Measurements from ENCODE around the gene GRID1.

Gene GRID1

DNA sequence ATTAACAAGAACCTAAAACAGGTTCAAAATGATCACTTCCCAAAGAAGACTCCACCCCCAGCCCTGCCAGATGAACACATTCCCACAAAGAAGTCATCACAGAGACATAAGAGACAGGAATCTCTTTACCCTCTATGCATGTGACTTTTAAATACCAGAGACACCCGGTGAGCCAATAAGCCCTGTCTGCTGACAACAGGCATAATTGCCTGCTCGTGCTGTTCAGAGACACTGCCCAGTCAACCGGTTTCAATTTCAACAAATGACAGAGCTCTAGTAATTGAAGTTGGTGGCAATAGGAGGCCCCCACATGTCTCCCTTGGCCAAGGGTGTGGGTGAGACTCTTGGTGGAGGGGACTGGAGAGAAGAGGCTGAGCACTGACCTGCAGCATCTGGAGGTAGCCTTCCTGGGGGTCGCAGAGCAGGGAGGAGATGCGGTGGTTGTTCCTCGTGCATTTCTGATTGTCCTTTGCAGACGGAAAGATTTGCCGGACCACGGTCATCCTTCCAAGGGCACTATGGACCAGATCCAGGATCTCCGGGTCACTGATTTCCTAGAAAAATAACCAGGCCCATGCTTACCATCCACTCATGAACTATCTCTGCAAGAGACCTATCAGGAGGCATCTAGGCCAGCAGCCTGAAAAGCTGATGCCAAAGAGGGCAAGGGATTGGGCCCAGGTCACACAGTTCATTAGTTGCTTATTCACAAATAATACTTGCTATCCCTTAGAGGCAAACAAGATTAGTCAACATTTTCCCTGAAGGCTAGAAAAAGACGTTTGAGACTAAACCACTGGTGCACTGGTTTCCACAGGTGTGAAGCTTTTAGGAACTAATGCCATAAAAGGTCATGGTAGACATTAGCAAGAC is 497.7 kb downstream of the GRID1 start:
- TF ChIP-seq, protein P1, sequence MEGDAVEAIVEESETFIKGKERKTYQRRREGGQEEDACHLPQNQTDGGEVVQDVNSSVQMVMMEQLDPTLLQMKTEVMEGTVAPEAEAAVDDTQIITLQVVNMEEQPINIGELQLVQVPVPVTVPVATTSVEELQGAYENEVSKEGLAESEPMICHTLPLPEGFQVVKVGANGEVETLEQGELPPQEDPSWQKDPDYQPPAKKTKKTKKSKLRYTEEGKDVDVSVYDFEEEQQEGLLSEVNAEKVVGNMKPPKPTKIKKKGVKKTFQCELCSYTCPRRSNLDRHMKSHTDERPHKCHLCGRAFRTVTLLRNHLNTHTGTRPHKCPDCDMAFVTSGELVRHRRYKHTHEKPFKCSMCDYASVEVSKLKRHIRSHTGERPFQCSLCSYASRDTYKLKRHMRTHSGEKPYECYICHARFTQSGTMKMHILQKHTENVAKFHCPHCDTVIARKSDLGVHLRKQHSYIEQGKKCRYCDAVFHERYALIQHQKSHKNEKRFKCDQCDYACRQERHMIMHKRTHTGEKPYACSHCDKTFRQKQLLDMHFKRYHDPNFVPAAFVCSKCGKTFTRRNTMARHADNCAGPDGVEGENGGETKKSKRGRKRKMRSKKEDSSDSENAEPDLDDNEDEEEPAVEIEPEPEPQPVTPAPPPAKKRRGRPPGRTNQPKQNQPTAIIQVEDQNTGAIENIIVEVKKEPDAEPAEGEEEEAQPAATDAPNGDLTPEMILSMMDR (conservative IDR thresholded peaks at IDR 0.05) = no peak
- H3K27ac ChIP-seq = no peak overlapping the region

DNA sequence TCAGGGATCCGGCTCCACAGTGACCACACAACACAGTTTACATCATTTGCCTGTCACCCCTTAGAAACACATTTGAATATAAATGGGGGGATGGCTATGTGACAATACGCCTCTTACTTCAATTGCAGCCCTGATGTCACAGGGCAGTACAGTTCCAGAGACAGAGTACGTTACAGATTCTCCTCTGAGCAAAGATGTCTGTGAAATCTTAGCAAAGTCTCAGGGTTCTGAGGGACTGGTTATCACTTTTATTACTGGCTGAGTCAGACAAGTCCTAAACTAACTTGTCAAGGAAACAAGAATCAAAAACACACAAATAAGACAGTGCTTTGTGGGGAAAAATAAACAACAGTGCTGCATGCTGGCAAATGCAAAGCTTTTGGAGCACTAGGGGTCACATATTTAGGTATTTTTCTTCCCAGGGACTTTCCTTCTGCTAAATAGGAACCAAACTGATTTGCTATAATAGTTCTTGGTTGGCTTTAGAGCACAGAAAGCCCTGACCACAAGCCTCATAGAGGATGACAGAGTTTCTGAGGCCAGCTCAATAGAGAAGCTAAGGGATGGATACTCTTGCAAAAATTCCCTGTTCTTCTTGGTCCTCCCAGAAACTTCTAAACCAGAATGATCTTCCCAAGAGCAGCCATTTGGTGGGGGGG is 501.6 kb downstream of the GRID1 start:
- TF ChIP-seq, protein P1 (conservative IDR thresholded peaks at IDR 0.05) = no peak
- no peak overlapping the region for H3K27ac ChIP-seq

DNA sequence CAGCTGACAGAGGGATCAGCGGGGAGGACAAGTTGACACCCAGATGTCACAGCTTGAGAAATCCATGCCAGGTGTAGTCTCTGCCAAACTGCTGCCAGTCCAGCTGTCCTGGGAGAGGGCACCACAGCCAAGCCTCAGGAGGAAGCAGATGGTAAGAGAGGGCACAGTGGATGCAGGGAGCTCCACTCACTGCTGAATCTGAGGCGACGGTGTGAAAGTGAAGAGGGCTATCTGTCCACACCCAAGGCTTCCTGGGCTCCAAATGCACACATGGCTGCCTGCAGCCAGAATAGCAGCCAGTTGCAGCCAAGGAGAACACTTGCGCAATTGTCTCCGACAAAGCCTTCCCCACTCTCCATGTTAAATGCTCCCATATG is 502.4 kb downstream of the GRID1 start:
- no peak overlapping the region for H3K27ac ChIP-seq
- TF ChIP-seq, protein P1 (conservative IDR thresholded peaks at IDR 0.05) = no peak

DNA sequence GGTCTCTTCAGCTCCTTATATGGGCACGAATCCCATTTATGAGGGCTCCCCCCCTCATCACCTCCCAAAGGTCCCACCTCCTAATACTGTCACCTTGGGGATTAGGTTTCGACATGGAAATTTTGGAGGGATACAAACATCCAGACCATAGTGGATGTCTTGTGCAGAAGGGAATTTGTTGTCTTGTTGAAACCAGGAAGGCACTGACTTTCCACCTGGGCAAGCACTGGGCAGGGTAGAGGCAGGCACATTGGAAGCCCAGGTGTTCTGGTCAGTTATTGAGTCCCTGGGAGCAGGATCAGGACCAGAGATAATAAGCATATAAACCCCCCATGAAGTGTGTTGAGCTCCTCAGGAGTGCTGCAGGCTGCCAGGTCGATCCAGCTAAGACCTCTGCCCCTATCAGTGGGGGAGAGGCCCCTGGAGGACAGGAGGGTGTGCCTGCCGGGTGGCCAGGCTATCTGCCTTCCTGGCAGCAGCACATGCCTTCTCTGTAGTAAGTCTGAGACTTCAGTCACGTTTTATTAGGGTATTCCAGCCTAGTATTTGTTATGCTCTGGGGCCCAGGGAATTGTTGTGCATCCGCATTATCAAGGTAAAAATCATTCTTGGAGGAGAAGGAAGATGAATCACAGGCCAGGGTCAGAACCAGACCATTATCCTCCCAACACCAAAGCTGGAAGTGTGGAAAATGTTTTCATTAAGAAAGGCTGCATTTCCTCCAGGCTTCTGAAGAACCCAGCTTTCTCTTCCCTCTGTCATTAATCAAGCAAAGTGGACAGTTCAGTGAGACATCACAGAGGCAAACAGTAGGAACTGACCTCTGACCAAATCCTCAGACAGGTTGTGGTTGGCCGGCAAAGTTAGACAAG is 503.1 kb downstream of the GRID1 start:
- TF ChIP-seq, protein P1 (conservative IDR thresholded peaks at IDR 0.05) = no peak
- no peak overlapping the region for H3K27ac ChIP-seq

DNA sequence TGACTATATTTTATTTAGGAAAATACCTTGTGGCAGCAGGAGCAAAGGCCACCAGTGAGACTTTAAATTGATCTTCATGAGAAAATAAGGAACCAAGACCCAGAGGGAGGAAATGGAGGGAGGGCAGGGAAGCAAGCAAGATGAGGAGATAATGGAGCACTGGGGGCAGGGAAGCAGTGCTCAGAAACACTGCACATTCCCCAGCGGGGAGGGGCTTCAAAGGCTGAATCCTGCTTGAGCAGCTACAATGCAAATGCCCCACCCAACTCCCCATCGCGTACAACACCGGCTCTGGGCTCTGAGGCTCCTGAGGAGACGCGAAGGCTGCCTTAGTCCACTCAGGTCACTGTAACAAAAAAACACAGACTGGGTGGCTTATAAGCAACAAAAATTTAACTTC is 503.8 kb downstream of the GRID1 start:
- TF ChIP-seq, protein P1 (conservative IDR thresholded peaks at IDR 0.05) = no peak
- no peak overlapping the region for H3K27ac ChIP-seq

DNA sequence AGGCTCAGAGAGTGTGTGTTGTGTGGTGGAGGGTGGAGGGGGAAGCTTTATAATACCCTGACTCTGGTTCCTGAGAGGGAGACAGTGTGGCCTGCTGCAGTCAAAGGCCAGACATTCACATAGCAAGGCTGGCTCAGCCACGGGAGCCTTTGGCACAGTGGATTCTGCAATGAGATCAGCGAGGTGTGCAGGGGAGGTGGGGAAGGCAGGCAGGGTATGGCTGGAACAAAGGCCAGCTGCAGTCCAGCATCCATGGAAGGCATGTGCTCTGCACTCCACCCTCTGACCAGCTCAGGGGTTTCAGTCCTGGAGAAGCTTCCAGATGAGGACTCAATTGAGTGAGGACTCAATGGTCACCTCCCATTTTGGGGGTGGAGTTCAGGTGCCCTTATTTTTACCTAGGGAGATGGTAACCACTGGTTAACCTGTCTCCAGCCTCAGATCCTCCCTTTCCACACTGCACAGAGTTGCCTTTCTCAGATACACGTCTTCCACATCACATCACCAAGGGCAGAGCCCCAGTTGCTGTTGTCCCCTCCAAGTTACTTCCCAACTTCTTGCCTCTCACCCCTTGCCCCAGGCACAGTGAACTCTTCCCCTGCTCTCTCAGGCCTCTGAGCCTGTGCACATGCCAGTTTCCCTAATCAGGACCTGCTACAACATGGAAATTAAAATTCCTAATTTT is 504.9 kb downstream of the GRID1 start:
- H3K27ac ChIP-seq = no peak overlapping the region
- TF ChIP-seq, protein P1 (conservative IDR thresholded peaks at IDR 0.05) = no peak
